KMS-11 (cell line): Measurements from ENCODE around the gene XPR1.

Source experiments
- H2AFZ ChIP-seq: fragments of 200-600 bp; sonication (generic); 2 replicates; pipeline ENCODE4 v1.6.1; 2016; ENCODE audit warnings: antibody characterized with exemption, mixed run types, low read depth
- H3K27ac ChIP-seq: fragments of 200-600 bp; sonication (generic); 2 replicates; pipeline ENCODE4 v1.6.1; 2016; ENCODE audit warnings: mild to moderate bottlenecking, mixed run types
- H3K27me3 ChIP-seq: fragments of 200-600 bp; sonication (generic); 2 replicates; pipeline ENCODE4 v1.6.1; 2017; ENCODE audit warnings: mild to moderate bottlenecking, low read depth, mixed run types, moderate library complexity; ENCODE audit not compliant: insufficient read depth
- H3K36me3 ChIP-seq: fragments of 200-600 bp; sonication (generic); 2 replicates; pipeline ENCODE4 v1.6.1; 2017; ENCODE audit warnings: mild to moderate bottlenecking, mixed run types; ENCODE audit not compliant: insufficient read depth
- H3K4me1 ChIP-seq: fragments of 200-600 bp; sonication (generic); 2 replicates; pipeline ENCODE4 v1.6.1; 2016; ENCODE audit warnings: mild to moderate bottlenecking, low read depth, mixed run types; ENCODE audit not compliant: poor library complexity, severe bottlenecking
- H3K4me2 ChIP-seq: fragments of 200-600 bp; sonication (generic); 2 replicates; pipeline ENCODE4 v1.7.0; 2016; ENCODE audit warnings: mild to moderate bottlenecking, mixed run types
- H3K4me3 ChIP-seq: fragments of 200-600 bp; sonication (generic); IDR thresholded peaks from 2 replicates; pipeline ENCODE4 v1.6.1; 2017; ENCODE audit warnings: low read depth, low read length, mixed read lengths; ENCODE audit not compliant: insufficient read depth
- H3K79me2 ChIP-seq: fragments of 200-600 bp; sonication (generic); 2 replicates; pipeline ENCODE4 v1.6.1; 2016; ENCODE audit warnings: low read depth, mixed run types; ENCODE audit not compliant: insufficient read depth
- H3K9ac ChIP-seq: fragments of 200-600 bp; sonication (generic); 2 replicates; pipeline ENCODE4 v1.6.1; 2016; ENCODE audit warnings: mild to moderate bottlenecking, mixed run types
- H4K20me1 ChIP-seq: fragments of 200-600 bp; sonication (generic); 2 replicates; pipeline ENCODE4 v1.6.1; 2016; ENCODE audit warnings: mild to moderate bottlenecking, mixed run types; ENCODE audit not compliant: insufficient read depth
- CTCF ChIP-seq: fragments of 200-600 bp; sonication (generic); conservative IDR thresholded peaks from 2 replicates; pipeline ENCODE4 v1.6.1; 2017; ENCODE audit warnings: low read depth, mild to moderate bottlenecking, antibody characterized with exemption, low read length, moderate library complexity, mixed read lengths

XPR1 gene

GRCh38 chr1:180662709-180663108, 30.9 kb downstream of the XPR1 start:
- peaks cover 21% of the 10 kb centered on the region; the same call in 1 of the 2 replicates for H3K79me2 ChIP-seq
- no peak overlapping the region for H3K4me2 ChIP-seq
- no peak for TF ChIP-seq CTCF

GRCh38 chr1:180670681-180671080, 38.9 kb downstream of the XPR1 start:
- H4K20me1 ChIP-seq = no peaks in the 10 kb centered on the region
- no peak overlapping the region for H3K4me2 ChIP-seq
- H3K27me3 ChIP-seq = no peaks in the 10 kb centered on the region
- peaks cover 8% of the 10 kb centered on the region for H3K4me1 ChIP-seq
- H3K9ac ChIP-seq = no peak overlapping the region
- H3K27ac ChIP-seq = no peak overlapping the region
- H3K4me3 ChIP-seq = no peak overlapping the region
- TF ChIP-seq CTCF = no peak
- H2AFZ ChIP-seq = no peak overlapping the region
- no peaks in the 10 kb centered on the region for H3K36me3 ChIP-seq
- no peaks in the 10 kb centered on the region for H3K79me2 ChIP-seq

More at GRCh38 chr1:180662709-180663108, 30.9 kb downstream of the XPR1 start:
- Histone ChIP-seq H3K4me1 (no peaks in the 10 kb centered on the region), H3K9ac (no peak overlapping the region), H3K36me3 (no peaks in the 10 kb centered on the region), H3K27me3 (no peaks in the 10 kb centered on the region), H3K27ac (no peak overlapping the region), H3K4me3 (no peak overlapping the region), H4K20me1 (no peaks in the 10 kb centered on the region), H2AFZ (no peak overlapping the region)

- Histone ChIP-seq H3K9ac (no peak overlapping the region), H2AFZ (no peak overlapping the region), H3K4me3 (no peak overlapping the region), H3K27ac (no peak overlapping the region), H4K20me1 (no peaks in the 10 kb centered on the region), H3K4me1 (peaks cover 8% of the 10 kb centered on the region), H3K4me2 (no peak overlapping the region), H3K27me3 (no peaks in the 10 kb centered on the region), H3K36me3 (no peaks in the 10 kb centered on the region), H3K79me2 (no peaks in the 10 kb centered on the region)
- TF ChIP-seq CTCF = no peak
Measured at GRCh38 chr1:180672105-180672504, 40.3 kb downstream of the XPR1 start.

GRCh38 chr1:180672505-180672904, 40.7 kb downstream of the XPR1 start:
- Histone ChIP-seq H3K4me1 (peaks cover 8% of the 10 kb centered on the region), H3K9ac (no peak overlapping the region), H3K4me2 (no peak overlapping the region), H3K79me2 (no peaks in the 10 kb centered on the region), H2AFZ (no peak overlapping the region), H3K4me3 (no peak overlapping the region), H3K36me3 (no peaks in the 10 kb centered on the region), H3K27ac (no peak overlapping the region), H4K20me1 (no peaks in the 10 kb centered on the region), H3K27me3 (no peaks in the 10 kb centered on the region)
- no peak for TF ChIP-seq CTCF
